Measurements from ENCODE around the gene ARHGAP6. TPM values are rescaled to one million over a fixed set of nuclear protein-coding genes. Genes with fewer than 3 reads are reported as not detected.
"Not testable (repeated sequence)": the region's sequence is repeated elsewhere in the genome, so short reads cannot be mapped to it uniquely, and the experiment has no call there.

The ARHGAP6 gene
- total RNA-seq, 1 experiment from 2014 or later: not detected

- no peak for DNase-seq (ENCODE audit: low spot score)
- in situ Hi-C loops (cut with HindIII; ENCODE audit: low sequenced_read_pairs): no loop called here
Observed at GRCh38 chrX:11239230-11239629, 426.5 kb downstream of the ARHGAP6 start.

GRCh38 chrX:11235377-11235776 is 430.3 kb downstream of the ARHGAP6 start:
- DNase-seq (ENCODE audit: low spot score); in situ Hi-C loops (cut with HindIII; ENCODE audit: low sequenced_read_pairs): not testable (repeated sequence)

- in situ Hi-C loops (cut with HindIII; ENCODE audit: low sequenced_read_pairs): no loop called here
- no peak for DNase-seq (ENCODE audit: low spot score)
Observed at GRCh38 chrX:11215191-11215921, 450.4 kb downstream of the ARHGAP6 start.

- no peak for DNase-seq (ENCODE audit: low spot score)
Observed at GRCh38 chrX:11214346-11215190, 451.2 kb downstream of the ARHGAP6 start.

DNA sequence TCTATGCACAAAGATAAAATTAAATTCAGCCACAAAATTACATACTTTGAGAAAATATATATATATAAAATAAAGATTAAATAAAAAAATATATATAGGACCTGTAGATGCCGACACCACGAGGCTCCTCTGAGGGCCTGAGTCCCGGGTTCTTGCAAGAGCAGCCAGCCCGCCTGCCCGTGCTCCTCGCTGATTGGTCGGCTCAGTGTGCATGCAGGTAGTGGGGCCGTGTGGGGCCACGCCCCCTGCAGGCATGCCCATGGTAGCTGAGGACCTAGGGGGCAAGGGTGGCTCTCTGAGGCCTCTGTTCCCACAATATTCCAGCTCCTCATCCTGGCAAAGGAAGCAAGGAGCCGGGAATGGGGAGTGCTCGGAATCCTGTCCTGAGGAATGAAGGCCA is 453.0 kb downstream of the ARHGAP6 start:
- no peak for DNase-seq (ENCODE audit: low spot score)
- in situ Hi-C loops (cut with HindIII; ENCODE audit: low sequenced_read_pairs): no loop called here

More at GRCh38 chrX:11214346-11215190, 451.2 kb downstream of the ARHGAP6 start:
- in situ Hi-C loops (cut with HindIII; ENCODE audit: low sequenced_read_pairs): no loop called here

- in situ Hi-C loops (cut with HindIII; ENCODE audit: low sequenced_read_pairs): no loop called here
- no peak for DNase-seq (ENCODE audit: low spot score)
Observed at GRCh38 chrX:11210415-11210801, 455.3 kb downstream of the ARHGAP6 start.

DNA sequence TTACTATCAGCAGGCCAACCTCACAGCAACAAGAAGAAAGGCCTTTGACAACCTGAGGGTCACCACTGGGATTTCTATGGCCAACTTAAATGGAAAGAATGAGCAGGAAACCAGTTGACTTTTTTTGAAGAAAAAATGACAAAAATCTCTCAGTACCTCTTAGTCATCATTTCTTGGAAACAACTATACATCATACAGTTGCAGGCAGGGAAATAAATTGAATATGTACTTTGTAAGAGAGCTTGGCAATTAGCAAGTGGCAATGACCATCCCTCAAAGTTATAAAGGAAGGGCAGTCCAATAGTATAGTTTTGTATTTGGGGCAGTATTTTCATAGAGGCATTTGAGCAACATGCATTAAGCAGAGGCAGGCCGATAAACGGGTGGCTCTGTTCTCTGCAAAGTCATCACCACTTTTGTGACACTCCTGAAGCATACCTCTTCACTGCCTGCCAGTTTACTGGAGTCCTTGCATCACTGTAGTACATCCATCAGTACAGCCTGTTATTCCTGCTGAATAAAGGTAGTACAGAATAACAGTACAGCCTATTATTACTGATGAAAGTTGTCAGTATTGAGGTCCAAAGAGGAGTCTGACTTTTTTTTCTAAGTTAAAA is 455.8 kb downstream of the ARHGAP6 start:
- in situ Hi-C loops (cut with HindIII; ENCODE audit: low sequenced_read_pairs): no loop called here
- DNase-seq (ENCODE audit: low spot score): no peak

DNA sequence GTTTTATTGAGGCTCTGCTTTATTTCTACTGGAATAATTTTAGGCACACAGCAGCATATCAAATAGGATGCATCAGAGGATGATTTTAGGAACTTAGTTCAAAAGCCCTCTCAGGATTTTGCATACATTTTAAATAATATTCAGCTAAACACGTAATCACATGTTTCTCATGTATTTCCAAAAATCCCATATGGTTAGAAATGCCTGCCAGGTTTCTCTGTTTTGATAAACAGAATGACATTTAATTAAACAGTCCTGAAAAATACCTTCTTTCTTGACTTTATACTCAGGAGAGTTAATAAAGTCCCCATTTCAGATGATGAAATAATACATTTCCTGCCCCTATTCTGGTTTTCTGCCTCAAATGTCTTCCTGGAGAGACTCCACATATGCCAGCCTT is 459.0 kb downstream of the ARHGAP6 start:
- DNase-seq (ENCODE audit: low spot score): no peak
- in situ Hi-C loops (cut with HindIII; ENCODE audit: low sequenced_read_pairs): no loop called here

- in situ Hi-C loops (cut with HindIII; ENCODE audit: low sequenced_read_pairs): no loop called here
- no peak for DNase-seq (ENCODE audit: low spot score)
Observed at GRCh38 chrX:11205796-11206195, 459.9 kb downstream of the ARHGAP6 start.

DNA sequence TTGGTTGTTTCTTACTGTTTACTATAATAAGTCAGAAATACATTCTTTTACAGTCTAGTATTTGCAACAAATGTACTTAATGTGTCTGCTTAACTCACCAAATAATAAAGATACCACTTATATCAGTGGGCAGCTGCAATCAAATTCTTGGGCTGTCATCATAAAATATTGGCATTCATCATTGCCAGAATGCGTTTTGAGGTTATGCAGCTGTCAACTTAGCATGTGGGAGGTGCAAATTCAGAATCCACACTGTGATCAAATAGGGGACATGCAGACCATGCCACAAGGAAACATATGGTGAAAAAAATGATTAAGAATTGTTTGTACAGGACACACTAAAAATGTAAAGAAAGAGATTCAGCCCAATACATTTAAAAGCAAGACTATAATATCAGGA is 468.0 kb downstream of the ARHGAP6 start:
- in situ Hi-C loops (cut with HindIII; ENCODE audit: low sequenced_read_pairs): no loop called here
- DNase-seq (ENCODE audit: low spot score): no peak

GRCh38 chrX:11196476-11196875 is 469.2 kb downstream of the ARHGAP6 start:
- no peak for DNase-seq (ENCODE audit: low spot score)
- in situ Hi-C loops (cut with HindIII; ENCODE audit: low sequenced_read_pairs): no loop called here

GRCh38 chrX:11193035-11193469 is 472.7 kb downstream of the ARHGAP6 start:
- no peak for DNase-seq (ENCODE audit: low spot score)
- in situ Hi-C loops (cut with HindIII; ENCODE audit: low sequenced_read_pairs): no loop called here

- in situ Hi-C loops (cut with HindIII; ENCODE audit: low sequenced_read_pairs): no loop called here
- no peak for DNase-seq (ENCODE audit: low spot score)
Observed at GRCh38 chrX:11190745-11191510, 474.8 kb downstream of the ARHGAP6 start.

DNA sequence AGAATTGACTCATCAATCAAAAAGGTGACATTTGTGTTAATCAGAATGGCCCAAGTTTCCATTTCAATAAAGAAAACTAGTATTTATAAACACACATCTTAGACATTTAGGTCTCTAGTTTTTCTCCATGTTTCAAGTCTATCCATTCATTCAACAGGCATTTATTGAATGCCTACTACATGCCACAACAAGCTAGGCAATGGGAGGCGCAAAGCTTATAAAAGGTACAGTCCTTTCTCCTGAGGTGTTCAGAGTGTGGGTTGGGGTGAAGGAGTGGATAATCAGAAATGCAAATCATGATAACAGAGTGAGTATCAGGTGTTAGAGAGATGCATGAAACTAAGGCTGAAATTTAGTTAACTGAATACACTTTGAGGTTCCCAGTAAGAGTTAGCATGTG is 476.6 kb downstream of the ARHGAP6 start:
- in situ Hi-C loops (cut with HindIII; ENCODE audit: low sequenced_read_pairs): no loop called here
- DNase-seq (ENCODE audit: low spot score): no peak

GRCh38 chrX:11188664-11189063 is 477.1 kb downstream of the ARHGAP6 start:
- no peak for DNase-seq (ENCODE audit: low spot score)
- in situ Hi-C loops (cut with HindIII; ENCODE audit: low sequenced_read_pairs): no loop called here

DNA sequence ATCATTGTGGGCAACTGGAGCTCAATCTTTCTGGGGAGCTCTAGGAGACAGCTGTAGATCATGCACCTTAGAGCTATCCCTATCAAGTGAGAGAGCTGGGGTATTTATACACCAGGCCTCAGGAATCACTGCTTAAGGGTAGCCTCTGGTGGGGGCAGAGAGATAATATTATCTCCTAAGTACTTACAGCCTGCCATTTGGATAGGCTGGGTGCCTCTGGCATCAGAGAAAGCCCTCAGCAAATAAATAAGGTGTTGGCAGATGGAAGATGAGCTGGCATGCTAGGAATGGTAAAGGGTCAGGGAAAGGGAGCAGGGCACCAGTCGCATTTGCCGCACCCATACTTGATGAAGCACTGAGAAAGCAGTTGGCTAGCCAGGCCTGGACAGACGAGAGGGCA is 478.7 kb downstream of the ARHGAP6 start:
- in situ Hi-C loops (cut with HindIII; ENCODE audit: low sequenced_read_pairs): no loop called here
- DNase-seq (ENCODE audit: low spot score): no peak

DNA sequence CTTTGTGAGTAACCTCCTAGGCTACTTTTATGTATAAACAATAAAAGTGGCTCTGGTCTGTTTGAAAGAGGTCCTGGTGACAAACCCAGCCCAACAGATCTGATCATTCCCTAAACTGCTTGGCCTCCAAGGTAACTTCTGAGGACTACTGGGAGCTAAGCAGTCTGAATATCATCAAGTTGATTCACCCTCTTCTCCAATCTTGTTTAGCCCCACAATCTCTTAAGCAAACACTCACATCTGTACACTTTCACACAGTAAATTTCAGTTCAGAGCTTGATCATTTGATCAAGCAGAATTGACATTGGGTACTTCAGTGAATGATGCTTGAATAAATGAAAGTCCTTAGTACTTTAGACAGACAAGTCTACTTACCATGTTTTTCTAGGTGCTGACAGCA is 479.9 kb downstream of the ARHGAP6 start:
- in situ Hi-C loops (cut with HindIII; ENCODE audit: low sequenced_read_pairs): no loop called here
- DNase-seq (ENCODE audit: low spot score): no peak

- in situ Hi-C loops (cut with HindIII; ENCODE audit: low sequenced_read_pairs): no loop called here
- DNase-seq (ENCODE audit: low spot score): no peak
Observed at GRCh38 chrX:11180571-11180970, 485.1 kb downstream of the ARHGAP6 start.

DNA sequence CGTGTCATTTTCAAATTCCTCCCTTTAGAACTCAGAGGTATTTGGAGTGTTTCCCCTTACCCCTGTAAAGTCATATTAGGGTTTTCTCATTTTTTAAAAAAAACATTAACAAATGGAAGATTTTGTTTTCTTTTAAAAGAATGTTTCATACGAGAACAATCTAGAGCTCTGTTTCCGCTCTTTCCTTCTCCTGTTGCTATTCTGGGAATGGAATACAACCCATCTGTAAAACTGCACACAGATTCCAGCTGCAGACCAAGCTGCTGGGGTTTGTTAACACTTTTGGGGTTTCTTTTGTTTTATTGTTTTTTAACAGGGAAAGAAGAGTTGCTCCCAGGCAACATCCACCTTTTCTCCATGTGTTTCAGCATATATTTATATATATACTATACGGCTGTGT is 493.3 kb downstream of the ARHGAP6 start:
- in situ Hi-C loops (cut with HindIII; ENCODE audit: low sequenced_read_pairs): no loop called here
- DNase-seq (ENCODE audit: low spot score): no peak
